IMR-90 (cell line): Measurements from ENCODE around the gene UBE2O. TPM values are rescaled to one million over a fixed set of nuclear protein-coding genes. Genes with fewer than 3 reads are reported as not detected.

Experiments used
- ATAC-seq: fragments of 200-7000 bp; cut with Tn5 transposase; 2 replicates; pipeline ENCODE4 v1.9.1; 2020; ENCODE audit warnings: low read depth, mild to moderate bottlenecking, moderate library complexity
- BruUV-seq: library from RNA; stranded (reverse); fragments of 400-500 nt; replicated peaks from 2 replicates; lab custom pipeline; 2021; lab: Mats Ljungman, UMichigan
- CTCF ChIA-PET: fragments of 300-600 bp; formaldehyde crosslinking; extraction: SDS; loops from one replicate; lab custom pipeline; 2021; ENCODE audit warnings: antibody characterized with exemption; lab: Yijun Ruan, JAX
- POLR2A ChIA-PET: fragments of 300-600 bp; sonication (Branson Sonifier 250); formaldehyde crosslinking; loops from one replicate; lab custom pipeline; 2022; ENCODE audit warnings: antibody characterized with exemption; ENCODE audit not compliant: unreplicated experiment; lab: Charles Lee
- DNase-seq: peaks from one replicate; pipeline ENCODE4 v3.0.0; 2013
- H2AFZ ChIP-seq: replicated peaks from 2 replicates; pipeline ENCODE3; 2013; ENCODE audit warnings: low read length, mild to moderate bottlenecking; ENCODE audit not compliant: poor library complexity
- H2AK5ac ChIP-seq: 2 replicates; pipeline ENCODE4 v1.6.1; 2013; ENCODE audit warnings: low read depth, low read length, inconsistent platforms
- H2AK9ac ChIP-seq: replicated peaks from 2 replicates; pipeline ENCODE3; 2013; ENCODE audit warnings: mild to moderate bottlenecking, low read depth, low read length, moderate library complexity; ENCODE audit not compliant: poor library complexity
- H2BK120ac ChIP-seq: 2 replicates; pipeline ENCODE4 v1.6.1; 2013; ENCODE audit warnings: low read depth, low read length, inconsistent platforms
- H2BK15ac ChIP-seq: 3 replicates; pipeline ENCODE4 v1.6.1; 2013; ENCODE audit warnings: low read depth, low read length, inconsistent platforms
- H2BK20ac ChIP-seq: 2 replicates; pipeline ENCODE4 v1.6.1; 2013; ENCODE audit warnings: low read depth, mild to moderate bottlenecking, inconsistent platforms, low read length, moderate library complexity
- H2BK5ac ChIP-seq: 2 replicates; pipeline ENCODE4 v1.6.1; 2013; ENCODE audit warnings: mild to moderate bottlenecking, low read depth, low read length, inconsistent platforms; ENCODE audit not compliant: poor library complexity, severe bottlenecking
- H3K14ac ChIP-seq: replicated peaks from 2 replicates; pipeline ENCODE4 v1.6.1; 2013; ENCODE audit warnings: low read depth, low read length, inconsistent platforms
- H3K18ac ChIP-seq: 2 replicates; pipeline ENCODE4 v1.6.1; 2013; ENCODE audit warnings: low read depth, low read length, control low read depth
- H3K23ac ChIP-seq: 2 replicates; pipeline ENCODE4 v1.6.1; 2013; ENCODE audit warnings: low read depth, low read length, inconsistent platforms
- H3K27ac ChIP-seq: 2 replicates; pipeline ENCODE4 v1.5.1; 2013; ENCODE audit warnings: mild to moderate bottlenecking, control low read depth, low read length; ENCODE audit not compliant: insufficient read depth
- H3K27me3 ChIP-seq: 2 replicates; pipeline ENCODE4 v1.6.1; 2013; ENCODE audit warnings: low read length; ENCODE audit not compliant: control insufficient read depth, insufficient read depth
- H3K36me3 ChIP-seq: 2 replicates; pipeline ENCODE4 v1.6.1; 2013; ENCODE audit warnings: low read length, mixed read lengths; ENCODE audit not compliant: control insufficient read depth, insufficient read depth
- H3K4ac ChIP-seq: 2 replicates; pipeline ENCODE4 v1.6.1; 2013; ENCODE audit warnings: low read depth, low read length, inconsistent platforms
- H3K4me1 ChIP-seq: 2 replicates; pipeline ENCODE4 v1.6.1; 2013; ENCODE audit warnings: low read length, mixed read lengths; ENCODE audit not compliant: control insufficient read depth, insufficient read depth
- H3K4me2 ChIP-seq: 2 replicates; pipeline ENCODE4 v1.6.1; 2013; ENCODE audit warnings: low read depth, mild to moderate bottlenecking, control low read depth, low read length, moderate library complexity
- H3K4me3 ChIP-seq: 2 replicates; pipeline ENCODE4 v1.5.1; 2013; ENCODE audit warnings: low read depth, mild to moderate bottlenecking, control low read depth, low read length, moderate library complexity; ENCODE audit not compliant: insufficient read depth
- H3K56ac ChIP-seq: 2 replicates; pipeline ENCODE4 v1.6.1; 2013; ENCODE audit warnings: low read length, inconsistent platforms; ENCODE audit not compliant: insufficient read depth; ENCODE audit errors: extremely low read depth
- H3K79me1 ChIP-seq, 2 experiments: 2 replicates each; pipeline ENCODE4 v1.6.1; 2013; ENCODE audit warnings: low read length in 2 of 2, inconsistent platforms in 1 of 2, low read depth in 1 of 2
- H3K9ac ChIP-seq: 2 replicates; pipeline ENCODE4 v1.6.1; 2013; ENCODE audit warnings: low read depth, low read length, control low read depth
- H3K9me1 ChIP-seq: 2 replicates; pipeline ENCODE4 v1.6.1; 2013; ENCODE audit warnings: low read length, inconsistent platforms; ENCODE audit not compliant: insufficient read depth
- H3K9me3 ChIP-seq: 2 replicates; pipeline ENCODE4 v1.6.1; 2013; ENCODE audit warnings: low read length; ENCODE audit not compliant: control insufficient read depth, insufficient read depth
- H4K20me1 ChIP-seq: 2 replicates; pipeline ENCODE4 v1.6.1; 2013; ENCODE audit warnings: low read length, inconsistent platforms; ENCODE audit not compliant: insufficient read depth
- H4K5ac ChIP-seq: 2 replicates; pipeline ENCODE4 v1.6.1; 2013; ENCODE audit warnings: mild to moderate bottlenecking, low read depth, low read length, control low read depth
- H4K8ac ChIP-seq, 2 experiments: 2 replicates each; pipeline ENCODE4 v1.6.1; 2013; ENCODE audit warnings: low read depth in 2 of 2, low read length in 2 of 2, control low read depth in 1 of 2, inconsistent platforms in 1 of 2
- H4K91ac ChIP-seq: 2 replicates; pipeline ENCODE4 v1.6.1; 2013; ENCODE audit warnings: low read depth, low read length, inconsistent platforms; ENCODE audit not compliant: insufficient read depth
- BHLHE40 ChIP-seq: fragments of 150-350 bp; IDR thresholded peaks from 2 replicates; pipeline ENCODE4 v1.6.1; 2016; ENCODE audit warnings: mild to moderate bottlenecking, low read depth, low read length
- CEBPB ChIP-seq: IDR thresholded peaks from 2 replicates; pipeline ENCODE4 v1.6.1; 2012; ENCODE audit warnings: low read depth, low read length, improper control_type of control experiment
- CHD1 ChIP-seq: IDR thresholded peaks from 2 replicates; pipeline ENCODE4 v1.6.1; 2012; ENCODE audit warnings: low read depth, low read length, improper control_type of control experiment
- FOS ChIP-seq: fragments of 150-350 bp; IDR thresholded peaks from 2 replicates; pipeline ENCODE4 v1.6.1; 2016; ENCODE audit warnings: low read depth, low read length
- MAFK ChIP-seq: IDR thresholded peaks from 2 replicates; pipeline ENCODE4 v1.6.1; 2012; ENCODE audit warnings: low read depth, low read length, improper control_type of control experiment
- MAZ ChIP-seq: IDR thresholded peaks from 2 replicates; pipeline ENCODE4 v1.6.1; 2012; ENCODE audit warnings: low read depth, mild to moderate bottlenecking, low read length, improper control_type of control experiment, moderate library complexity, borderline replicate concordance
- MXI1 ChIP-seq: IDR thresholded peaks from 2 replicates; pipeline ENCODE4 v1.6.1; 2012; ENCODE audit warnings: low read depth, mild to moderate bottlenecking, low read length, moderate library complexity, borderline replicate concordance
- RAD21 ChIP-seq: IDR thresholded peaks from 2 replicates; pipeline ENCODE4 v1.6.1; 2012; ENCODE audit warnings: low read length, improper control_type of control experiment
- SMC3 ChIP-seq: fragments of 150-350 bp; IDR thresholded peaks from 2 replicates; pipeline ENCODE4 v1.6.1; 2016; ENCODE audit warnings: low read depth, mild to moderate bottlenecking, antibody characterized with exemption, low read length, moderate library complexity
- WGBS, 2 experiments: methylation state at CpG; one replicate each; pipeline versions ENCODE4 v1.1.5 to v1.1.7; 2013; ENCODE audit warnings: missing lambda C conversion rate in 2 of 2; ENCODE audit not compliant: insufficient read length in 1 of 2; ENCODE audit errors: extremely low coverage in 2 of 2; 5-methylcytosine and 5-hydroxymethylcytosine counted together
- dilution Hi-C: fragments of 300-500 bp; cut with HindIII; formaldehyde crosslinking; loops from one replicate; pipeline ENCODE4 v1.14.3; 2018; ENCODE audit warnings: low sequenced_read_pairs; ENCODE audit not compliant: unreplicated experiment
- in situ Hi-C: fragments of 300-500 bp; cut with MboI; formaldehyde crosslinking; loops from 3 replicates; pipeline ENCODE4 v1.14.3; 2019; ENCODE audit warnings: low sequenced_read_pairs, inconsistent platforms, mixed read lengths
- intact Hi-C: fragments of 100-400 bp; cut with micrococcal nuclease; formaldehyde crosslinking; loops from 2 replicates; pipeline ENCODE4 v1.10.0; 2022
- polyA plus RNA-seq, 3 experiments: library from polyadenylated mRNA; depleted of rRNA; stranded (reverse); fragments of >200 nt; gene quantifications; 2 replicates each; pipeline ENCODE4 v1.2.3, GENCODE V29; 2012; ENCODE audit warnings: low replicate concordance in 1 of 3
- total RNA-seq: library from RNA; depleted of rRNA; stranded (reverse); fragments of >200 nt; gene quantifications from 2 replicates; pipeline ENCODE4 v1.2.3, GENCODE V29; 2012
- TF ChIP-seq, protein P1 (sequence below): conservative IDR thresholded peaks from 2 replicates; pipeline ENCODE4 v1.5.1; 2012; ENCODE audit warnings: mild to moderate bottlenecking, low read depth, low read length, improper control_type of control experiment

Gene UBE2O
- total and polyA plus RNA-seq, 2 of the 4 experiments (the other 2 are of a cell fraction), result 17.6 TPM

DNA sequence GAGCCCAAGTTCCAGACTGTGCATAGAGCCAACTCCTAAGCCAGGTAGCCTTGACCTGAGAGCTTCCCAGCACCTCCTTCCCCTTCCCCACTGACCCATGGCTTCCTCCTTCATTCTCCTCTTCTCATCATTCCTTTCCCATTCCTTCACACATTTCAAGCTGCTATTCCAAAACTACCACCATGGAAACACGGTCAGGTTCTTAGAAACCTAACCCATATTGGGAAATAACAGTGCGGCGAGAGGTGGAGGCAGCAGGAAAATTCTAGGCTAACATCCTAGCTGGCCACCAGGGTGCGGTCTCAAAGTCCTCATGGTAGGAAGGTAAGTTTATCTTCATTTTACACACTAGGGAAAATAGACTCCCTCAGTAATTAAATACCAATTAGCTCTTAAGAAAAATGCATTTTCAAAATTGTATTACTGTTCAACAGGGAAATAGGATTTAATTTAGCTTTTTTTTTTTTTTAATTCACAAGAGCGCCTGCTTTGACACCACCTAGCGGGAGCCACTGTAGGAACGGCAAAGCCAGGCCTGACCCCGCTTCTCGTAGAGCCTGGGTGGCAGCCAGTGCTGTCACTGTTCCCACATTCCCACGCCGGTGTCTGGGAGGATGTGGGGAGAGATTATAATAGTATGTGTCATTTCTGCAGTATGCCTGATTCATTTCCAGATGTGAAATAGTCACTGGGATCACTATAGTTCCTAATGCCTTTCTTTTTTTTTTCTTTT is 82.5 kb downstream of the UBE2O start:
- Histone ChIP-seq H3K27me3 (no peaks in the 10 kb centered on the region), H2BK120ac (peak overlapping the region; percentile 89), H3K4me2 (no peak overlapping the region; the same call in 1 of the 2 replicates), H3K36me3 (no peaks in the 10 kb centered on the region), H3K18ac (peak overlapping the region; percentile 40), H2AFZ (peak overlapping the region; percentile 58), H4K8ac (peak overlapping the region; percentile 30 to 94), H3K9me3 (no peaks in the 10 kb centered on the region), H3K27ac (peak overlapping the region; percentile 72; the same call in 1 of the 2 replicates), H4K20me1 (peaks cover 3% of the 10 kb centered on the region; the same call in 1 of the 2 replicates), H3K14ac (peak overlapping the region; percentile 90), H4K5ac (peak overlapping the region; percentile 71; the same call in 1 of the 2 replicates), H2AK9ac (peak overlapping the region; percentile 92), H3K79me1 (peaks cover 0 to 29% of the 10 kb centered on the region in 2 experiments; a peak in 2 of 4 replicates), H2BK20ac (peak overlapping the region; percentile 89), H3K4me3 (no peak overlapping the region), H3K9me1 (peaks cover 20% of the 10 kb centered on the region), H3K9ac (no peak overlapping the region), H4K91ac (peak overlapping the region; percentile 77), H3K4me1 (peaks cover 25% of the 10 kb centered on the region), H2AK5ac (peak overlapping the region; percentile 83), H3K23ac (peak overlapping the region; percentile 55; the same call in 1 of the 2 replicates), H3K56ac (0 out of 2 replicates have a peak overlapping the region, but pooled peaks have one; percentile 5), H3K4ac (peak overlapping the region; percentile 90), H2BK5ac (peak overlapping the region; percentile 78), H2BK15ac (peak overlapping the region; percentile 75)
- POLR2A ChIA-PET, result interaction anchor here (0.5 kb wide), 2 partner anchors 12 to 26 kb away, joined by 3 read pairs; no protein-coding TSS in a partner anchor
- BruUV-seq, result no TSS peak
- dilution Hi-C loops, result no loop called here
- DNase-seq (peak; percentile 98), ATAC-seq (peak; percentile 72)
- WGBS, 2 experiments, result 20% methylated on average over 1 of the region's 11 CpGs; no CpG with 5 or more reads in 1 of the 2 experiments
- peak; percentile 53 for TF ChIP-seq RAD21
- TF ChIP-seq FOS, result peak; percentile 87
- TF ChIP-seq CHD1, result no peak
- TF ChIP-seq MAFK, result 0 out of 2 replicates have a peak, but pooled peaks have one; percentile 23
- peak; percentile 61; the same call in 1 of the 2 replicates for TF ChIP-seq BHLHE40
- peak; percentile 80 for TF ChIP-seq CEBPB
- TF ChIP-seq MXI1, result no peak
- peak; percentile 53; the same call in 1 of the 2 replicates for TF ChIP-seq SMC3
- TF ChIP-seq, protein P1, sequence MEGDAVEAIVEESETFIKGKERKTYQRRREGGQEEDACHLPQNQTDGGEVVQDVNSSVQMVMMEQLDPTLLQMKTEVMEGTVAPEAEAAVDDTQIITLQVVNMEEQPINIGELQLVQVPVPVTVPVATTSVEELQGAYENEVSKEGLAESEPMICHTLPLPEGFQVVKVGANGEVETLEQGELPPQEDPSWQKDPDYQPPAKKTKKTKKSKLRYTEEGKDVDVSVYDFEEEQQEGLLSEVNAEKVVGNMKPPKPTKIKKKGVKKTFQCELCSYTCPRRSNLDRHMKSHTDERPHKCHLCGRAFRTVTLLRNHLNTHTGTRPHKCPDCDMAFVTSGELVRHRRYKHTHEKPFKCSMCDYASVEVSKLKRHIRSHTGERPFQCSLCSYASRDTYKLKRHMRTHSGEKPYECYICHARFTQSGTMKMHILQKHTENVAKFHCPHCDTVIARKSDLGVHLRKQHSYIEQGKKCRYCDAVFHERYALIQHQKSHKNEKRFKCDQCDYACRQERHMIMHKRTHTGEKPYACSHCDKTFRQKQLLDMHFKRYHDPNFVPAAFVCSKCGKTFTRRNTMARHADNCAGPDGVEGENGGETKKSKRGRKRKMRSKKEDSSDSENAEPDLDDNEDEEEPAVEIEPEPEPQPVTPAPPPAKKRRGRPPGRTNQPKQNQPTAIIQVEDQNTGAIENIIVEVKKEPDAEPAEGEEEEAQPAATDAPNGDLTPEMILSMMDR, result peak; percentile 60
- peak; percentile 27; the same call in 1 of the 2 replicates for TF ChIP-seq MAZ
- in situ Hi-C loops, result no loop called here
- CTCF ChIA-PET, result interaction anchor here (0.6 to 1.7 kb wide), 17 partner anchors 11 to 583 kb away, joined by 3 to 12 read pairs (median 3); partner anchors contain the start of genes PRPSAP1 and SPHK1
- intact Hi-C loops, result loop anchor here (2.0 kb wide), 1 partner anchor 14 kb away; the partner anchor contains the start of gene SPHK1
